HUDEP-2 (cell line): ENCODE results near the gene ING1.

ENCODE experiments used
- DNase-seq, 76 experiments: peaks; one replicate each; lab custom pipeline; 2025; ENCODE audit not compliant: unreplicated experiment in 76 of 76; lab: John Stamatoyannopoulos, UW

Gene ING1

DNA sequence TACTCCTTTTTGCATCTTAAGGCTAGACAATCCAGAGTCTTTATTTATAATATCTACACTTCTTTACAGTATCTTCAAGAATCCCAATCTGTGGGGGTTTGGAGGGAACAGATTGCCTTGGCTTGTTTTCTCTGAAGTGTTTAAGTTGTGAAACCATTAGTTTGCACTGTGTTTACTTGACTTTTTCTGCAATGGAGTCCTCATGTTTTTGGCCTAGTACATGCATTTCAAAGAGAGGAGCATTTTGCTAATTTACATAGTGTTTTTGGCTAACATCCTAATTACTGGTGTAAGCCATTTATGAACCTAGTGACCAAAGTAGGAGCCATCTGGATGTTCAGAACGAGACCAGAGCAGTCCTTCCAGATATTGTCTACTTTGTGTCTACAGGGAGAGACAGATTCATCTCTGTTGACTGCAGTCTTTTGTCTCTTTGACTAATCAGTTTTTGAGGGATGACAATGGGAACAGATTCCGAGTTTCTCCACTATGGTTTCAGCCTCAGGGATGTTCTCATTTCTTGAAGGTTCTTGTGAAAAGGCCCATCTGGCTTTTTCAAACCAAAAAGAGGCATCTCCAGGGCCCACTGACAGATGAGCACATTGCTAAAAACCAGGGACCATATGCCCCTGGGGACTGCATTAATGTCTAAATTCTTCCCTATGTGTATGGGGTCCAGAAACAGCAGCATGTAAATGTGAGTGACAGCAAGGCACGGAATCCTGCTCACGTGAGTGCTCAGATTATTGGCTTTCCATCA lies 53.4 kb downstream of the ING1 start:
- no peak for DNase-seq

DNA sequence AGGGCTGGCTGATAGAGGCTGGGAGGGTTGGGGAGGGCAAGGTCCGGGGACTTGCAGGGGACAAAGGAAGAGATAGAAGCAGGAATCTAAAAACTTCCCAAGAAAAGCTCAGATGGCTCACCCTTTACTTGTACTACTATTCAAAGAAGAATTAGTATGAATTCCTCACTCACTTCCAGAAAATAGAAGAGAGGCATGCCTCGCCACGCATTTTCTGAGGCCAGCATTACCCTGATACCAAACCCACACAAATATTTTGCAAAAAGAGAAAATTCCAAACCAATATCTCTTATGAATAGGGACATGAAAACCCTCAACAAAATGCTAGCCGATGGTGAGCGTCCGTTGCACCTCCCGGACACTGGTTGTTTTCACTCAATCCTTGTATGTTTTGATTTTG lies 54.0 kb downstream of the ING1 start:
- no peak for DNase-seq

DNA sequence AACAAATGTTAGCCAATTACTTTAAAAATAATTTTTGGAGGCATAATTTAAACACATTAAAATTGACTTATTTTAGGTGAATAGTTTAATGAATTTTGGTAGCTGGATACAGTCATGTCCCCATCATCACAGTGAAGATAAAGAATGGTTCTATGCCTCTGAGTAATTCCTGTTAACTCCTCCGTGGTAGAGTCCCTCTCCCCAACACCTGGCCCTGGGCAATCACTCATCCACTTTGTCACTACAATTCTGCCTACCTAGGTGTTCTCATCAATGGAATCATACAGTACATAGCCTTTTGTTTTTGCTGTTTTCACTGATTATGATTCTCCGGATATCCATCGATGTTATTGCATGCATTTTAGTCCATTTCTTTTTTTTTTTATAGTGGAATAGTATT lies 55.6 kb downstream of the ING1 start:
- DNase-seq = no peak

DNA sequence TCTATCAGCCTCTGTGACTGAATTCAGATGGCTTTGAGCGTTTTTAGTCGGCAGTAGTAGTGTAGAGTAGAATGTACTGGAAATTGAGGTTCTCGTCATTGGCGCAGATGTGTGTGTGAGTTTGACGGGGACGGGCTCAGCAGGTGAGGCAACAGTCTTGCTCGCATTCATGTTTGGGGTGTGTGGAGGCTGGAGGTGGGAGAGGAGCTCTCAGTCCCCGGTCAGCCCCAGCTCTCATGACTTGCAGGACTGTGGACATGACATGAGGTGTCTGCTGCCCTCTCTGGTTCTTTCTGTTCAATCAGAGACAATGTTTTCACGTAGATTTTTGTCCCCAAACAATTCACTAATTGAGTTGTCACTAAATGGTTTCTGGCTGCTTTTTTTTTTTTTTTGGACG lies 57.2 kb downstream of the ING1 start:
- no peak for DNase-seq

DNA sequence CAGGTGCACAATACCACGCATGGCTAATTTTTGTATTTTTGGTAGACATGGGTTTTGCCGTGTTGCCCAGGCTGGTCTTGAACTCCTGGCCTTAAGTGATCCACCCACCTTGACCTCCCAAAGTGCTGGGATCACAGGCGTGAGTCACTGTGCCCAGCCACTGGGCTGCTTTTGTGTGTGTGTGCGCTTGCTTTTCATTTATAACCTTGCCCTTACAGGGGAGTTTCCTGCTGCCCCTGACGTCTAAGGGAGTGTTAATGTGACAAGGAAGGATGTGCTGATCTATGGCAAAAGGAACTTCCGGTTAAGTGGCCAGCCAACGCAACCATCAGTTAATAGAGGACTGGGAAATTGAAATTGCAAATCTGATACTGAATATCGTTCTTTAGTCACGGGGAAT lies 57.7 kb downstream of the ING1 start:
- no peak for DNase-seq

DNA sequence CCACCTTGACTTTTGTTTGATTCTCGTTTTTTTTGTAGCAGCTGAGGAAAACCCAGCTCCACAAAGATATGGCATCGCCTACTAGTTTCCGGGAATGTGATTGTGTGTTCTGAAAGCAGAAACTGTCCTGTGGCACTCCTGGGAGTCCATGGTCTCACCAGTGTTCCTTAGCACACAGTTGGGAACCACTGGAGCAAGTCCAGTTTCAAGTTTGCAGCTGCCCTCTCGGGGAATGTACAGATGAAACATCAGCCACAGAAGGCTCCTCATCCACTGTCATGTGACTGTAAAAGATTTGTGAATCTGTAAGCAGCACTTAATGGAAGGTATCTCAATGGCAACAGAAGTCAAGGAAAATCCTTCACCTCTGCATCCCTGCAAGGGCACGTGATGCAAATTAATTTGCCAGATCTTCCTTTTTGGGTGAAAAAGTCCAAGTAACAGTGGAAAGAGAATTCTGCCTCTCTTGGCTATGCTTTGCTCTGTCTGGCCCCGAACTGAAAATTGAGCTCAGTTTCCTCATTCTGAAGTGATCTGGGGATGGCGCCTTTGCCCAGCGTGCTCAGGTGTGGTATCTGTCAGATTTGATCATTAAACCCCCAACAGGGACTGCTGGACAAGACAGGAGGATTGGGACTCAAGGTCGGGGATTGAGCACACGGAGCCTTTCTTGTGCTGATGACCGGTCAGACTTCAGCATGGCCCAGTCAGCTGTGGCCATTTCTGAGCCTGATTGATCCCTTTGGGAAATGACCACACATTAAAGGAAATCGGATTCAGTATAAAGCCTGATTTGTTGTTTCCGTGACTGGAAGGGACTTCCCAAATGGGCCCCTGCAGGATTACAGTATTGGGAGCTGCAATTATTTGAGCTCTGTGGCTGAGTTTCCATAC lies 58.8 kb downstream of the ING1 start:
- no peak for DNase-seq
